ENCODE data around the gene PHF2.

DNA sequence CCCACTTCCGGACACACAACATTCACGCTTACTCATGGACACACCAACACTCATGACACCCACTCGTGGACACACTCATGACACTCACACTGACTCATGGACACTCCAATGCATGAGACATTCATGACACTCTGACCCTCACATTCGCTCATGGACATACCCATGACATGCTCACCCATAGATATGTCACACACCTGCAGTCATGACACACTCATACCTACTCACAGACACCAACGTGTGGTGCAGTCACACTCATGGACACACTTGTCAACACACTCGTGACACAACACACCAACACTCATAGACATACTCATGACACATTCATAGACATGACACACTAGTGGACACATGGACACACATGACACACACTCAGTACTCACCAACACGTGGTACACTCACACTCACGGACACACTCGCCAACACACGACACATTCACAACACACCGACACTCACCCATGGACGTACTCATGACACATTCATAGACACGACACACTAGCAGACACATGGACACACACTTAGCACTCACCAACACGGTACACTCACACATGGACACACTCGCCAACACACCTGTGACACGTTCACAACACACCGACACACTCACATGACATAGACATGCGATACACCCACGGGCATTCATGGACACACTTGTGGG is 73.4 kb downstream of the PHF2 start:
- TF ChIP-seq, protein P1, sequence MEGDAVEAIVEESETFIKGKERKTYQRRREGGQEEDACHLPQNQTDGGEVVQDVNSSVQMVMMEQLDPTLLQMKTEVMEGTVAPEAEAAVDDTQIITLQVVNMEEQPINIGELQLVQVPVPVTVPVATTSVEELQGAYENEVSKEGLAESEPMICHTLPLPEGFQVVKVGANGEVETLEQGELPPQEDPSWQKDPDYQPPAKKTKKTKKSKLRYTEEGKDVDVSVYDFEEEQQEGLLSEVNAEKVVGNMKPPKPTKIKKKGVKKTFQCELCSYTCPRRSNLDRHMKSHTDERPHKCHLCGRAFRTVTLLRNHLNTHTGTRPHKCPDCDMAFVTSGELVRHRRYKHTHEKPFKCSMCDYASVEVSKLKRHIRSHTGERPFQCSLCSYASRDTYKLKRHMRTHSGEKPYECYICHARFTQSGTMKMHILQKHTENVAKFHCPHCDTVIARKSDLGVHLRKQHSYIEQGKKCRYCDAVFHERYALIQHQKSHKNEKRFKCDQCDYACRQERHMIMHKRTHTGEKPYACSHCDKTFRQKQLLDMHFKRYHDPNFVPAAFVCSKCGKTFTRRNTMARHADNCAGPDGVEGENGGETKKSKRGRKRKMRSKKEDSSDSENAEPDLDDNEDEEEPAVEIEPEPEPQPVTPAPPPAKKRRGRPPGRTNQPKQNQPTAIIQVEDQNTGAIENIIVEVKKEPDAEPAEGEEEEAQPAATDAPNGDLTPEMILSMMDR (IDR thresholded peaks at IDR 0.05; ENCODE audit: insufficient read depth, low read length, poor library complexity, severe bottlenecking), result no peak
- TF ChIP-seq EZH2phosphoT487 (conservative IDR thresholded peaks at IDR 0.05; ENCODE audit: low read length), result no peak

Data from SU-DHL-6 (cell line).